ENCODE results near the gene ZNF747.

ZNF747 gene

GRCh38 chr16:30515275-30515674 is 19.4 kb downstream of the ZNF747 start:
- DNase-seq (ENCODE audit: low spot score): no peak

GRCh38 chr16:30511509-30511908 is 23.1 kb downstream of the ZNF747 start:
- no peak for DNase-seq (ENCODE audit: low spot score)

GRCh38 chr16:30510376-30510938 is 24.2 kb downstream of the ZNF747 start:
- no peak for DNase-seq (ENCODE audit: low spot score)

- no peak for DNase-seq (ENCODE audit: low spot score)
Observed at GRCh38 chr16:30509081-30509765, 25.4 kb downstream of the ZNF747 start.

- no peak for DNase-seq (ENCODE audit: low spot score)
Observed at GRCh38 chr16:30503403-30504296, 31.0 kb downstream of the ZNF747 start.

- no peak for DNase-seq (ENCODE audit: low spot score)
Observed at GRCh38 chr16:30499284-30499683, 35.4 kb downstream of the ZNF747 start.

GRCh38 chr16:30494709-30495108 is 39.9 kb downstream of the ZNF747 start:
- no peak for DNase-seq (ENCODE audit: low spot score)

- no peak for DNase-seq (ENCODE audit: low spot score)
Observed at GRCh38 chr16:30493941-30494488, 40.6 kb downstream of the ZNF747 start.

GRCh38 chr16:30491744-30492308 is 42.8 kb downstream of the ZNF747 start:
- DNase-seq (ENCODE audit: low spot score): no peak

GRCh38 chr16:30491229-30491628 is 43.4 kb downstream of the ZNF747 start:
- no peak for DNase-seq (ENCODE audit: low spot score)

- no peak for DNase-seq (ENCODE audit: low spot score)
Observed at GRCh38 chr16:30490210-30490609, 44.4 kb downstream of the ZNF747 start.

GRCh38 chr16:30488764-30489605 is 45.7 kb downstream of the ZNF747 start:
- DNase-seq (ENCODE audit: low spot score): no peak

- no peak for DNase-seq (ENCODE audit: low spot score)
Observed at GRCh38 chr16:30485818-30486436, 48.7 kb downstream of the ZNF747 start.

- no peak for DNase-seq (ENCODE audit: low spot score)
Observed at GRCh38 chr16:30484887-30485286, 49.8 kb downstream of the ZNF747 start.

GRCh38 chr16:30482366-30482765 is 52.3 kb downstream of the ZNF747 start:
- no peak for DNase-seq (ENCODE audit: low spot score)

- no peak for DNase-seq (ENCODE audit: low spot score)
Observed at GRCh38 chr16:30481381-30481780, 53.3 kb downstream of the ZNF747 start.

Measured in ecto neural progenitor cell (in vitro differentiated cells).